Activated T-helper 17 cell treated with anti-CD3 and anti-CD28 coated beads, Interleukin-2, amount 50 U/mL, for 72 hours (primary cell): ENCODE measurements around the gene FTCD. TPM values are rescaled to one million over a fixed set of nuclear protein-coding genes. Genes with fewer than 3 reads are reported as not detected.

ENCODE experiments used
- ATAC-seq: fragments of 150-1000 bp; cut with Tn5 transposase; replicated peaks from 2 replicates; pipeline ENCODE4 v1.10.0; 2021; ENCODE audit warnings: mild to moderate bottlenecking, moderate library complexity
- H3K27ac Mint-ChIP-seq: one replicate; pipeline ENCODE4 v1.8.0; 2022; ENCODE audit warnings: mixed read lengths
- H3K27me3 Mint-ChIP-seq: one replicate; pipeline ENCODE4 v1.8.0; 2022; ENCODE audit warnings: mixed read lengths
- H3K36me3 Mint-ChIP-seq: one replicate; pipeline ENCODE4 v1.8.0; 2022; ENCODE audit warnings: low read depth, mild to moderate bottlenecking, mixed read lengths
- H3K4me1 Mint-ChIP-seq: one replicate; pipeline ENCODE4 v1.8.0; 2022; ENCODE audit warnings: mixed read lengths
- H3K4me3 Mint-ChIP-seq: one replicate; pipeline ENCODE4 v1.8.0; 2022; ENCODE audit warnings: mild to moderate bottlenecking, mixed read lengths
- H3K9me3 Mint-ChIP-seq: one replicate; pipeline ENCODE4 v1.8.0; 2022; ENCODE audit warnings: mixed read lengths
- total RNA-seq, 2 donors: library from RNA; stranded (reverse); gene quantifications; one replicate each; pipeline ENCODE4 v1.2.3, GENCODE V29; 2022

Gene FTCD
- total RNA-seq, 2 donors from 2014 or later, result 0.24 TPM; not detected in 1

DNA sequence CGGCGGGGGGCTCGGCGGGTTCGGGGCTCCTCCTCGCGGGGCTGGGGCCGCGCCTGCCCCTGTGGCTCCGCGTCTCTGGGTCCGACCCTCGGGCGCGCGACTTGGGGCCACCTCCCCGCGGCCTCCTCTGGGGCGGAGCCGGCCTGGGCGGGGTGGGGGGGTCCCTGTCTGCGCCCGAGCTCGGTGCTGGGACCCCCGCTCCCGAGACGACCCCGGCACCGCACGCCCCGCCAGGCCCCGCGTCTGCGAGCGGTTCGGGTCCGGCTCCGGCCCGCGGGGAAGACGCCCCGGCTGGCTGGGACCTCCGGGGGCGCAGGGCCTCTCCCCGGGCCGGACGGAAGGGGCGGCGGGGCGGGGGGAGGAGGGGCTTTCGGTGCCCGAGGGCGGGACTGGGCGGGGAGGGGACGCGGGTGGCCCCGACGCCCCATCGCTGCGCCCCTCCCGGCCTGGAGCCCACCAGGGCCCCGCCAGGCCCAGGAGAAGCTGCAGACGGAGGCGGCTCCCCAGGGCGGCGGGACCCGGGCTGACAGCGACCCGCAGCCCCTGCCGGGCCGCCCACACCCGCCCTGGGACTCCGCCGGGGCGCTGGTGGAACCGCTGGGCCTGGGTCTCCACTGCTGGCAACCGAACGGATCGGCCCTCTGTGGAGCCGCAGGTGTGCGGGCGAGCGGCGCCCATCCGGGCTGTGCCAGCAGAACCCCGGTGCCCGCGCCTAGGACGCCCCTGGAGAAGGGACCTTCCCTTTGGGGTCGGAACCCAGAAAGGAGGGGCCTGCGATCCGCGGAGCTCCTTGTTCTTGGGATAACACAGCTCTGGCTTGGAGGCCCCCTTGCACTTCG, 56.9 kb downstream of the FTCD start:
- H3K4me1 Mint-ChIP-seq, result peaks cover 9% of the 10 kb centered on the region
- H3K9me3 Mint-ChIP-seq, result peaks cover 7% of the 10 kb centered on the region
- ATAC-seq, result peak; percentile 41
- H3K36me3 Mint-ChIP-seq, result no peaks in the 10 kb centered on the region
- no peak overlapping the region for H3K27ac Mint-ChIP-seq
- peak overlapping the region; percentile 33 for H3K4me3 Mint-ChIP-seq
- H3K27me3 Mint-ChIP-seq, result peaks cover 26% of the 10 kb centered on the region

DNA sequence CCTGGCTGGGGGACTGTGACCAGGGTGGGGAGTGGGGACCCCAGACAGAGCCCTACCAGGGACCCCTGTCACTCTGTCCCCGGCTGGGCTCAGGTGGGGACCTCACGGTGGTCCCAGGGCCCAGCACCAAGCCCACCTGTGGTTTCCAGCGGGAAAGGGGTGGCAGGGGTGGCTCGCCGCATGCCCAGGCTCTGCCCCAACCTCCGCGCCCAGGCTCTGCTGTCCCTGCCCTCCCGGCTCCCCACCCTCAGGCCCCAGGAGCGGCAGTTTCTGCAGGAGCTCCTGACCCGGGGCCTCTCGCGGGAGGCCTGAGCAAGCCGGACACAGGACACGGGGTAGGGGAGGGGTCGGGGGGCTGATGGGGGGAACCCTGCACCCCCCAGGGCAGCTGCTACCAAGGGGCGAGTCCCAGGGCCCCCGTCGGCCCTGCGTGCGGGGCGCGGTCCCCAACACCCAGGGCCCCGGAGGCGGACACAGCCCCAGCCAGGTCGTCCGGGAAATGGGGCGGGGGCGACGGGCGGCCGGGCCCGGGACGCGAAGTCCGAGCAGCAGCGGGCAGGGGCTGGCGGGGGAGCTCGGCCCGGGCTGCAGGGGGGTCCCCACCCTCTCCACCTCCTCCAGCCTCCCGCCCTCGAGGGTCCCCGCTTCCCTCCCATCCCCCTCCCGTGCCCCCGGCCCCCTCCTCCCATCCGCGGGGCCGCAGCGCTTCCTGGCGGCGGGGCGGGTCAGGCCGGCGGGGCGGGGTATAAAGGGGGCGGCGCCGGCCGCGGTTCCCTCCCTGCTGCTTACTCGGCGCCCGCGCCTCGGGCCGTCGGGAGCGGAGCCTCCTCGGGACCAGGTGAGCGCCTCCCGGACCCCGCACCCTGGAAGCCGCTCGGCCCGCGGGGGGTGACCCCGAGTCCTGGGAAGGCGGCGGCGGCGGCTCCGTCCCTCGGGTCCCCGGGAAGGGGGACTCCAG, 57.8 kb downstream of the FTCD start, which contains the start of gene COL6A2:
Gene COL6A2, plus strand, starts transcription at position 777 of the 958 bp plus-strand sequence.
- Mint-ChIP-seq H3K4me1 (peaks cover 9% of the 10 kb centered on the region), H3K9me3 (peaks cover 4% of the 10 kb centered on the region), H3K27me3 (peaks cover 18% of the 10 kb centered on the region), H3K36me3 (no peaks in the 10 kb centered on the region), H3K4me3 (peak within 1 kb of the TSS; percentile 52), H3K27ac (no peak within 1 kb of the TSS)
- ATAC-seq, result peak; percentile 96

DNA sequence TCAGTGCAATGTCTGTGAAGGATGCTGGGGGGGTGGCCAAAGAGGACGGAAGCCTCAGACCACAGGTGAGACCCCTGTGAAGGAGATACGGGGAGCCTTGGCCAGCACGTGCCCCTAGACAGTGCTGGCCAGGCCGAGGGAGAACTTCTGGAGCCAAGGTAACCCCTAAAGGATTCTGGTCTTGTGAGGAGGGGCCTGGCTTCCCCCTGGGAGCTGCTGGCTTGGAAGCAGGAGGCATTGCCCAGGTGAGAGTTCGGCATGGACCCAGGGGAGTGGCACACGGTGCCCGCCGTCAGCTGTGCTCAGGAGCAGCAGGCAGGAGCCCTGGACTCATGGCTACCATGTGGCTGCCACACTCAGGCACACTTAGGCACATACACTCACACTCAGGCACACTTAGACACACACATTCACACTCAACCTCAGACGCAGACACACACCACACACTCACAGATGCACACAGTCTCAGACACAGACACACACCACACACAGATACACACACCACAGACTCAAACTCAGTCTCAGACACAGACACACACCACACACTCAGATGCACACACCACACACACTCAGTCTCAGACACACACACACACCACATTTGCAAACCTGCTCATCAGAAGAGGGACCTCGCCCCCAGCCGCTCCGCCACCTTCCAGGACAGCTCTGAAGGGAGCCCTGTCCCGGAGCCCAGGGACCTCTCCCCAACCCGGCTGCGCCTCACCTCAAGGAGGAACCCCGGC, 58.6 kb downstream of the FTCD start:
- Mint-ChIP-seq H3K27ac (no peak overlapping the region), H3K27me3 (peaks cover 12% of the 10 kb centered on the region), H3K9me3 (no peaks in the 10 kb centered on the region), H3K4me1 (peaks cover 9% of the 10 kb centered on the region), H3K36me3 (no peaks in the 10 kb centered on the region), H3K4me3 (peak overlapping the region; percentile 52)
- no peak for ATAC-seq

DNA sequence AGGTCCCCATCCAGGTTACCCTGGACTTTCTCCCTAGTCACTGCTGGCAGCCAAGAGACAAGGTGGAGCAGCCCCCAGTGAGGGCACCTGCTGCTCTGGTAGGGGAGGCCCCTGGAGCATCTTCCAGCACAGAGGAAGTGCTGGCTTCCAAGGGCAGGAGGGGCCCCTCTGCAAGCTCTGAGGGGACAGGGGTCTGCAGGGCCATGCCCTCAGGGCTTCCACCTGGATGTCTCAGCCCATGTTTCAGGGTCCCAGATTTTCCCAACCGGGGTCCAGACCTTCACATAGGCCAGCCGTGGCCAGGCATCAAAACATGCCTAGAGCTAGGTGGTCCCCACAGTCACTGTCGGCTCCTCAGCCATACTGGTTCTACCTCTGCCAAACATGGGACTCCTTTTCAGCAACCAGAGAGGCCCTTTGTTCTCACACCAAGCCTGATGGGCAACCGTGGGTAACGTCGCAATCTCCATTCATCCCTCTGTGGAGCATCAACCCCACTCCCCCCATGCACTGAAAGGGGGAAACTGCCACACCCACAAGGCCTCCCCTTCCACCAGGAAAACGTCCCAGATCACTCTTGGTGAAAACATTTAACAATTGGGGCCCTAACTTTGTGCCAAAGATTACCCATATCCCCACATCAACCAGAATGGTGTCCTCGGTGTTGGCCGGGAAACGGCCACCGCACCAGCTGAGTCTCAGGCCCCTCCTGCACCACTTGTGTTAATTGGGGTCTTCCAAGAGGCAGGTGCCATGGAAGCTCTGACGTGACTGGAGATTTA, 59.4 kb downstream of the FTCD start:
- no peaks in the 10 kb centered on the region for H3K9me3 Mint-ChIP-seq
- peaks cover 9% of the 10 kb centered on the region for H3K4me1 Mint-ChIP-seq
- peaks cover 11% of the 10 kb centered on the region for H3K27me3 Mint-ChIP-seq
- no peaks in the 10 kb centered on the region for H3K36me3 Mint-ChIP-seq
- H3K27ac Mint-ChIP-seq, result no peak overlapping the region
- peak overlapping the region; percentile 52 for H3K4me3 Mint-ChIP-seq
- no peak for ATAC-seq

DNA sequence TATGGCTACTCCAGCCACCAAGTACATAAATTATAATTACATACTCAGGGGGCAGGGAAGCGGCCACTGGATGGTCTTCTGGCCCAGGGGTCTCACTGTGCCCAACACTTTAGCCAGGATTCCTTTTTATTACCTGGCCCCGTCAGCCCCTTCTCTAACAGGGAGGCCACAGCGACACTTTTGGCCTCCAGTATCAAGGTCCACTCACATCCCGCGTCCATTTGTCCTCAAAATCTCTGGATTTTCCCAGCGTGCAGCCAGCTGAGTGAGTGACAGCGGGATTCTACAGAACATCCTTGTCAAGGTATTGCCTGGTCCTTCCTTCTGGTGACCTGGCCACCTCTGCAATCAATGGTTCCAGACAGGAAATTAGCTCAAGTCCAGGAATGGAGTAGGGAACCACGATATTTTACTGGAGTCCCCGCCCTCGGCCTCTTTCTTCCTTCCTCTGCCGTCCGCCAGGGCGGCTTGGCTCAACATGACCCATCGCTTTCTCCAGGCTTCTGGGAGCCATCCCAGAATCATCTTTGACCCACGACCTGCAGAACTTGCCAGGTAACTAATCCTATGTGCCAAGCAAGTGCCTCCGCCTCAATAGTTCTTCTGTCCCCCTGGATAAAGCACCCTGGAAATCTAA, 60.2 kb downstream of the FTCD start:
- Mint-ChIP-seq H3K4me1 (peaks cover 9% of the 10 kb centered on the region), H3K36me3 (no peaks in the 10 kb centered on the region), H3K27ac (no peak overlapping the region), H3K4me3 (no peak overlapping the region), H3K9me3 (peaks cover 4% of the 10 kb centered on the region), H3K27me3 (peaks cover 4% of the 10 kb centered on the region)
- no peak for ATAC-seq

DNA sequence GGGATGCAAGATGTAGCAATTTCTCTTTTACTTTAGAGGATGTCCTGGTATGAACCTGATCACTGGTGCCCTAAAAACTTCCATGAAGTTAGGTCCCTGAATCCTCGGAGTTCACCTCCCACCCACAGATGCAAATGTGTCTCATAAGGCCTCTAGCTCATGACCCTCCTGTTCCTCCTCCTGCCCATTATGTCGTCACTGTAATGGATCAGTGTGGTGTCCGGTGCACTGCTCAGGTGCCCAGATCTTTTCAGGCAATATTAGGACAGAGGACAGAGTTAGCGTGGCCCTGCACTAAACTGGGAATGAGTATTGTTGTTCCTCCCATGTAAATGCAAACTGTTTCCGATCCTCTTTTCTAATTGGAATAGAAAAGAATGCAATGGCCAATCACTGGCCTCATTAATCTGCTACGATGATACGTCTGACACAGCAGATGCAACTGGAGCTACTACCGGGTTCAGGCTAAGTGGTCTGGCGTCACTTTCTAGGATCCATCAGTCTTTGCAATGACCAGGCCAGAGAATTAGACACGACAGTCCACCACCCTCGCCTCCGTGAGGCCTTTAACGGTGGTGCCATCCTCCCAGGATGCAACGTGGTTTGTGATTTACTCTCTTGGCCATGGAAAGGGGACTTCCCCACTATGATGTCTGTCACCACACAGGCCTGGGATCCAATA, 60.8 kb downstream of the FTCD start:
- H3K27ac Mint-ChIP-seq, result no peak overlapping the region
- H3K27me3 Mint-ChIP-seq, result peaks cover 4% of the 10 kb centered on the region
- ATAC-seq, result no peak
- H3K9me3 Mint-ChIP-seq, result peaks cover 9% of the 10 kb centered on the region
- no peaks in the 10 kb centered on the region for H3K36me3 Mint-ChIP-seq
- H3K4me1 Mint-ChIP-seq, result peaks cover 9% of the 10 kb centered on the region
- no peak overlapping the region for H3K4me3 Mint-ChIP-seq

DNA sequence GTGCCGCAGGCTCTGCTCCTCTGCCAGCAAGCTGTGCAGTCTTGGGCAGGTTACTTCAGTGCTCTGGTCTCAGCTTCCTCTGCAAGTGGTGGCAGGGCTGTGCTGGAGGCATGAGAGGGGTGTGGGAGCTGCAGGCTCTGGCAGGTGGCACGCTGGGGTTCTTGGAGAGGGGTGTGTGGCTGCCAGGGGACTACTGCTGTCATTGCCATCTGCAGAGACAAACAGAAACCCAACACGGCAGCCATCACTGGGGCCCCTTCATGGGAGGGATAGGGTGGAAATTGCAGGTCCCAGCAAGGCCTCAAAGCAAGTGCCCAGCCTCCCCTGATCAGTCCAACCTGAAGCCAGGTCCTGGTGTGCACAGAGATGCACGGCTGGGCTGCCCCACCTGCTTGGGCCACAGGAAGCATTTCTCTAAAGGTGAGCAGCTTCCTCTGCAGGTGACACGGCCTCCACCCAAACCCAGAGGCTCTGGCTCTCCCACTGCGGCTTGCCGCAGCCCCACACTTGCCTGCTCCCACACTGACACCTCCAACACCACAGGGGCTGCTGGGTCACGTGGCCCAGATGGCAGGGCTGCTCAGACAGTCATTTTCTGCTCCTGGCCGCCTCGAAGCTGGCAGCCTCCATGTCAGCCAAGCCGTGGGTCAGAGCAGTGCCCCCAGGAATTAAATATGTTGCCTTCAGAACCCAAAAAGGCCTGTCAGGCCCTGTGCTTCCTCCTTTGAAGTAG, 61.5 kb downstream of the FTCD start:
- no peaks in the 10 kb centered on the region for H3K36me3 Mint-ChIP-seq
- ATAC-seq, result no peak
- no peak overlapping the region for H3K4me3 Mint-ChIP-seq
- H3K27me3 Mint-ChIP-seq, result peaks cover 4% of the 10 kb centered on the region
- no peak overlapping the region for H3K27ac Mint-ChIP-seq
- H3K9me3 Mint-ChIP-seq, result peaks cover 9% of the 10 kb centered on the region
- H3K4me1 Mint-ChIP-seq, result peaks cover 9% of the 10 kb centered on the region

DNA sequence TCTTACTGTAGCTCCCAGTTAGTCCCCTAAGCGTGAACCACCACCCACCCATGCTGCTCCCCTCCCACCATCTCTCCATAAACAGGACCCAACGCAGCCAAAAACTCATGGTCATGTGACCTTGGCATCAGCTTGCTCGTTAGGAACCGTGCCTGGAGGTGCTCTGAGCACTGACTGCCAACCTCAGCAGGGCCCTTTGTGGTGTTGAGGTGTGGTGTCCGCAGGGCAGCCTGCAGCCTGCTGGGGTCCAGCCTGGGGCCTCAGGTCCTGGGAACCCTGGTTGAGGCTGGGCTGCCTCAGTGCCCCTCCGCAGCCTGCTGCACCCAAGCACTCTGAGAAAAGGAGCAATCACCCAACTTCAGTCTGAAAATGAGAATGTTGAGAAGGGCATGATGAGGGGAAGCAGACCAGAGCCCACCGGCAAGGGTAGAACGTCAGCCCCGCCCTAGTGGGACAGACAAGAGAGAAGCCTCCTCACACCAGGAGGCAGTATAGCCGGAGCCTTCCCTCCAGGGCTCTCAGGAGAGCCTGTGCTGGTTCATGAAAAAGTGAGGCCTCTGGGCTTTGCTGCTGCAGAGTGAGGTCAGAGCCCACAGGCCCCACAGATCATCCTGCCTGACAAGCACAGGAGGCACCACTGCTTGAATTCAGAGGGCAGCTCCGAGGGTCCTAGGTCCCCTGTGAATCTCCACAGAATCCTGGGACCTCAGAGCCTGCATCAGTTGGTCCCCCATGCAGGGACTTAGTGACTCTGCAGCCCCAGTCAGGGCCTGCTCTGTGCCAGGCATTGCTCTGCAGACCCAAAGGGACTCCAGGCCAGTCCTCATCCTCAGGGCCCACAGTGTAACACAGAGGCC, 62.3 kb downstream of the FTCD start:
- H3K27me3 Mint-ChIP-seq, result peaks cover 4% of the 10 kb centered on the region
- no peak overlapping the region for H3K27ac Mint-ChIP-seq
- no peak overlapping the region for H3K4me3 Mint-ChIP-seq
- ATAC-seq, result no peak
- no peaks in the 10 kb centered on the region for H3K36me3 Mint-ChIP-seq
- peaks cover 17% of the 10 kb centered on the region for H3K9me3 Mint-ChIP-seq
- H3K4me1 Mint-ChIP-seq, result peaks cover 9% of the 10 kb centered on the region

DNA sequence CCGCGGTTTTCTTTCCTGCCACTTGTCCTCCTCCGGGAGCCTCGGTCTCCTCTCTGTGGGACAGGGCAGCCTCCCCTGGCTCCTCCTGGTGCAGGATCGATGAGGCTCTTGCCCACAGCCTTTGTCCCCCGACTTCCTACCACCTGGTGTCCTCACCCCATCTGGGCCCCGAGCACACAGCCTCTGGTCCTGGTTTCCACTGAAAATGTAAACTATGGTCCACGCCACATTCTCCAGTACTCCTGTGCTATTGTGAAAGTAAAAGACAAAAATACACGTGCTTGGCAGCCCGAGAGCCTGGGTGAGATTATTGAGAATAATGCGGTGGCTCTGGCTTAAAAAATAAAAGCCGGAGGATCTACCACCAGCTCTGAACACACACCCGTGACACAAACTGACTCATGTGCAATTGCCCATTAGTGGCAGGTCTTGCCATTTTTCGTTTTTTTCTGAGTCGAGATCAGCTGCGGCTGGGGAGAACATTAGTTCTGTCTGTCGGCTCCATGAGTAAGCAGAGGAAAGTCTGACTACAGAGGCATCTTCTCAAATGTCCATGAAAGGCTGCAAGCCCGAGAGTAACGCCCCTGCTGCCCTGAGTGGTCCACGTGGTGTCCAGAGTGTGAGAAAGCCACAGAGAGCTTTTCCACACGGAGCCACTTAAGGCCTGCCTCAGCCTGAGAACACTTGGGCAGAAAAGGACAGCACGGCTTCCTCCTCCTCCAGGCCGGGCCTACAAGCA, 63.2 kb downstream of the FTCD start:
- H3K27me3 Mint-ChIP-seq, result peaks cover 4% of the 10 kb centered on the region
- peaks cover 17% of the 10 kb centered on the region for H3K9me3 Mint-ChIP-seq
- H3K36me3 Mint-ChIP-seq, result no peaks in the 10 kb centered on the region
- ATAC-seq, result no peak
- H3K27ac Mint-ChIP-seq, result no peak overlapping the region
- H3K4me1 Mint-ChIP-seq, result peaks cover 9% of the 10 kb centered on the region
- H3K4me3 Mint-ChIP-seq, result no peak overlapping the region

DNA sequence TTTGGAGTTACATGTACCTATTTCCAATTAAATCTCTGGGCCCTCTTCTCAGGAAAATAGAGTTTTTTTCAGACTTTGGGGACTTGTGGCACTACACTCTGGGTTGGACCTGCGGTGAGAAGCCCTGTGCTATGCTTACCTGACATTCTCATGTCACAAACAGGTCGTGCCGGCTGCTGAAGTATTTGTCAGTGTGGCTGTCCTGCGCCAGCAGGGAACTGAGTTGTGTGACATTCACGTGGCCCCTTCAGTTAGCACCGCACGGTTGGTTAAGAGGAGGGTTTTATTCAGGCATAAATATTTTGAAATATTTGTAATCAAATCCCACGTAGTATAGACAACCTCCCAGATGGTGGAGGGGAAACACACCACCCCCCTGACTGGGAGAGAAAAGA, 63.8 kb downstream of the FTCD start:
- H3K4me3 Mint-ChIP-seq, result no peak overlapping the region
- H3K9me3 Mint-ChIP-seq, result peaks cover 20% of the 10 kb centered on the region
- no peaks in the 10 kb centered on the region for H3K36me3 Mint-ChIP-seq
- ATAC-seq, result no peak
- H3K4me1 Mint-ChIP-seq, result peaks cover 4% of the 10 kb centered on the region
- no peaks in the 10 kb centered on the region for H3K27me3 Mint-ChIP-seq
- H3K27ac Mint-ChIP-seq, result no peak overlapping the region

DNA sequence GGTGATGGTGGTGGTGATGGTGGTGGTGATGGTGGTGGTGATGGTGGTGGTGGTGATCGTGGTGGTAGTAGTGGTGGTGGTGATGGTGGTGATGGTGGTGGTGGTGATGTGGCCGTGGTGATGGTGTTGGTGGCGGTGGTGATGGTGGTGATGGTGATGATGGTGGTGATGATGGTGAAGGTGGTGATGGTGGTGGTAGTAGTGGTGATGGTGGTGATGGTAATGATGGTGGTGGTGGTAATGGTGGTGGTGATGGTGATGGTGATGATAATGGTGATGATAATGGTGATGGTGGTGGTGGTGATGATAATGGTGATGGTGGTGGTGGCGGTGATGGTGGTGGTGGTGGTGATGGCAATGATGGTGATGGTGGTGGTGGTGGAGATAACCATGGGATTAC, 64.3 kb downstream of the FTCD start:
- no peaks in the 10 kb centered on the region for H3K27me3 Mint-ChIP-seq
- H3K36me3 Mint-ChIP-seq, result no peaks in the 10 kb centered on the region
- no peak overlapping the region for H3K4me3 Mint-ChIP-seq
- no peak overlapping the region for H3K27ac Mint-ChIP-seq
- ATAC-seq, result no peak
- H3K9me3 Mint-ChIP-seq, result peaks cover 20% of the 10 kb centered on the region
- peaks cover 4% of the 10 kb centered on the region for H3K4me1 Mint-ChIP-seq
